K562 (cell line): ENCODE measurements around the gene BCL10. TPM values are rescaled to one million over a fixed set of nuclear protein-coding genes. Genes with fewer than 3 reads are reported as not detected.
A peak's percentile ranks its signal among the peaks of the same experiment; 100 is the strongest.

ENCODE experiments used
- ATAC-seq: fragments of 200-7000 bp; cut with Tn5 transposase; 3 replicates; pipeline ENCODE4 v1.9.1; 2020; ENCODE audit warnings: moderate library complexity
- BruUV-seq: library from RNA; stranded (reverse); fragments of 400-500 nt; replicated peaks from 2 replicates; lab custom pipeline; 2021; lab: Mats Ljungman, UMichigan
- CTCF ChIA-PET: fragments of 300-600 bp; formaldehyde crosslinking; extraction: SDS; loops from one replicate; lab custom pipeline; 2021; ENCODE audit warnings: low intra/inter-chr PET ratio; lab: Yijun Ruan, JAX
- POLR2A ChIA-PET: fragments of 300-600, 350-650 bp; sonication (Branson Sonifier 250); formaldehyde crosslinking; extraction: SDS; loops from one replicate; lab custom pipeline; 2021; ENCODE audit warnings: antibody characterized with exemption, inconsistent platforms; lab: Yijun Ruan, JAX
- DNase-seq, 4 experiments: peaks; one replicate each; pipeline versions ENCODE4 v3.0.0 to v3.0.0-alpha.2; 2011 to 2018; ENCODE audit warnings: low spot score in 3 of 4, mixed read lengths in 3 of 4; ENCODE audit errors: extremely low read depth in 1 of 4
- FAIRE-seq: peaks from 2 replicates; lab custom pipeline; 2011; peaks lifted over from hg19 to GRCh38; lab: Jason Lieb, UNC
- H2AFZ ChIP-seq: 2 replicates; pipeline ENCODE4 v1.6.0; 2011; ENCODE audit warnings: low read depth, low read length, control low read depth, inconsistent platforms
- H3K27ac ChIP-seq: fragments of 200-600 bp; 3 replicates; pipeline ENCODE4 v1.8.0; 2011; ENCODE audit warnings: low read depth, mild to moderate bottlenecking, control low read depth, inconsistent platforms, low read length, moderate library complexity, mixed read lengths; ENCODE audit errors: extremely low read depth
- H3K27me3 ChIP-seq, 2 experiments: fragments of 300-600 bp in 1 of 2; 2 replicates in 1 of 2; 3 replicates in 1 of 2; pipeline versions ENCODE4 v1.6.0 to v1.8.0; 2011; ENCODE audit warnings: inconsistent platforms in 2 of 2, low read length in 2 of 2, mild to moderate bottlenecking in 1 of 2, mixed read lengths in 1 of 2, moderate library complexity in 1 of 2; ENCODE audit not compliant: control insufficient read depth in 2 of 2, insufficient read depth in 2 of 2
- H3K36me3 ChIP-seq: fragments of 300-600 bp; 3 replicates; pipeline ENCODE4 v1.8.0; 2011; ENCODE audit warnings: mild to moderate bottlenecking, low read length, inconsistent platforms; ENCODE audit not compliant: control insufficient read depth, insufficient read depth
- H3K4me1 ChIP-seq, 2 experiments: fragments of 200-600 bp in 1 of 2; replicated peaks in 1 of 2; 2 replicates in 1 of 2; 3 replicates in 1 of 2; pipeline versions ENCODE4 v1.5.1 to v1.8.0; 2011; ENCODE audit warnings: inconsistent platforms in 2 of 2, low read length in 2 of 2, mild to moderate bottlenecking in 1 of 2, mixed read lengths in 1 of 2, moderate library complexity in 1 of 2; ENCODE audit not compliant: control insufficient read depth in 2 of 2, insufficient read depth in 2 of 2
- H3K4me2 ChIP-seq: 2 replicates; pipeline ENCODE4 v1.6.1; 2011; ENCODE audit warnings: low read length, control low read depth, inconsistent platforms, mixed read lengths; ENCODE audit not compliant: insufficient read depth
- H3K4me3 ChIP-seq: fragments of 200-600 bp; sonication (generic), shearing (Covaris generic); 2 replicates; pipeline ENCODE4 v1.5.1; 2016; ENCODE audit warnings: control low read depth, inconsistent platforms
- H3K79me2 ChIP-seq: fragments of 200-600 bp; 3 replicates; pipeline ENCODE4 v1.8.0; 2011; ENCODE audit warnings: low read length, inconsistent platforms; ENCODE audit not compliant: control insufficient read depth, insufficient read depth
- H3K9ac ChIP-seq, 2 experiments: 2 replicates each; pipeline versions ENCODE4 v1.6.0 to v1.6.1; 2011; ENCODE audit warnings: low read depth in 2 of 2, low read length in 2 of 2, control low read depth in 1 of 2, inconsistent platforms in 1 of 2, mild to moderate bottlenecking in 1 of 2, mixed read lengths in 1 of 2; ENCODE audit not compliant: insufficient read depth in 1 of 2
- H3K9me1 ChIP-seq: one replicate; pipeline ENCODE4 v1.6.0; 2011; ENCODE audit warnings: inconsistent platforms, mild to moderate bottlenecking, low read length, moderate library complexity; ENCODE audit not compliant: control insufficient read depth, insufficient read depth
- H3K9me3 ChIP-seq: replicated peaks from 2 replicates; pipeline ENCODE4 v1.5.1; 2011; ENCODE audit warnings: low read depth, low read length, inconsistent platforms; ENCODE audit not compliant: control insufficient read depth, insufficient read depth
- H4K20me1 ChIP-seq: replicated peaks from 2 replicates; pipeline ENCODE4 v1.6.1; 2011; ENCODE audit warnings: low read length, inconsistent platforms, mixed read lengths; ENCODE audit not compliant: control insufficient read depth, insufficient read depth
- EWSR1 ChIP-seq: fragments of 450-650 bp; IDR thresholded peaks from 2 replicates; pipeline ENCODE4 v1.6.1; 2018; ENCODE audit warnings: borderline replicate concordance, mild to moderate bottlenecking, low read depth, moderate library complexity; ENCODE audit not compliant: partially characterized antibody
- HLTF ChIP-seq: fragments of 450-650 bp; IDR thresholded peaks from 2 replicates; pipeline ENCODE4 v1.6.1; 2016
- PHF8 ChIP-seq: fragments of 200-600 bp; sonication (generic); IDR thresholded peaks from 2 replicates; pipeline ENCODE4 v1.6.1; 2012; ENCODE audit warnings: mixed run types, mild to moderate bottlenecking, inconsistent platforms, low read length, moderate library complexity, borderline replicate concordance
- PRPF4 ChIP-seq: fragments of 200-400 bp; formaldehyde crosslinking; IDR thresholded peaks from one replicate; pipeline ENCODE4 v1.6.1; 2017; ENCODE audit warnings: low read length, low read depth, mild to moderate bottlenecking; ENCODE audit not compliant: insufficient read depth, poor library complexity, severe bottlenecking
- SMC3 ChIP-seq: conservative IDR thresholded peaks from 2 replicates; pipeline ENCODE4 v1.6.1; 2011; ENCODE audit warnings: low read depth, low read length, improper control_type of control experiment; ENCODE audit not compliant: insufficient read depth
- SP2 ChIP-seq: IDR thresholded peaks from 2 replicates; pipeline ENCODE4 v1.6.1; 2011; ENCODE audit warnings: mild to moderate bottlenecking, low read depth, low read length, moderate library complexity; ENCODE audit not compliant: poor library complexity, severe bottlenecking; ENCODE audit errors: extremely low read depth
- ZEB2 ChIP-seq: fragments of 450-650 bp; IDR thresholded peaks from 2 replicates; pipeline ENCODE4 v1.6.1; 2016
- ZNF639 ChIP-seq, 2 experiments: fragments of 200-800 bp in 1 of 2; sonication (Bioruptor generic) in 1 of 2; sonication (generic) in 1 of 2; formaldehyde crosslinking in 1 of 2; IDR thresholded peaks in 1 of 2; conservative IDR thresholded peaks in 1 of 2; 2 replicates each; pipeline versions ENCODE4 v1.5.0 to v1.6.1; 2016 to 2020; ENCODE audit warnings: missing compliant biosample characterization in 1 of 2, missing genetic modification characterization in 1 of 2, missing genetic modification reagents in 1 of 2
- WGBS: fragments of 100-300 bp; shearing (Covaris generic); methylation state at CpG from one replicate; pipeline ENCODE4 v1.1.6; 2016; ENCODE audit warnings: low coverage, mixed read lengths; ENCODE audit not compliant: insufficient coverage; ENCODE audit errors: missing lambda C conversion rate; 5-methylcytosine and 5-hydroxymethylcytosine counted together
- in situ Hi-C: fragments of 300-500 bp; cut with MboI; formaldehyde crosslinking; loops from 4 replicates; pipeline ENCODE4 v1.15.0; 2018; ENCODE audit warnings: inconsistent platforms, mixed read lengths
- intact Hi-C: fragments of 100-400 bp; cut with micrococcal nuclease; formaldehyde crosslinking; loops from 2 replicates; pipeline ENCODE4 v1.14.2; 2022
- polyA plus RNA-seq, 8 experiments: library from polyadenylated mRNA; depleted of rRNA in 4 of 8; stranded (reverse) in 5 of 8; unstranded in 3 of 8; fragments of >200 nt; fragmentation: Nextera tagmentation in 2 of 8; fragmentation: Illumina TruSeq in 1 of 8; extraction: Ambion mirVana in 2 of 8; extraction: Trizol in 1 of 8; gene quantifications; 2 replicates each; pipeline versions ENCODE4 v1.2.1 to v1.2.3, GENCODE V29; 2011 to 2014; ENCODE audit warnings: inconsistent platforms in 1 of 8, missing spikeins in 1 of 8
- total RNA-seq, 7 experiments: library from RNA; depleted of rRNA in 6 of 7; stranded (reverse); fragments of >200 nt in 6 of 7; fragmentation: Illumina TruSeq in 2 of 7; extraction: Trizol in 2 of 7; gene quantifications; 2 replicates each; pipeline versions ENCODE4 v1.2.1 to v1.2.3, GENCODE V29; 2011 to 2021; ENCODE audit warnings: low replicate concordance in 1 of 7
- TF ChIP-seq, protein P1 (sequence below): IDR thresholded peaks from 2 replicates; pipeline ENCODE4 v1.6.1; 2016; ENCODE audit warnings: missing genetic modification characterization, missing compliant biosample characterization
- TF ChIP-seq, protein P2 (sequence below), 2 experiments: IDR thresholded peaks; 2 replicates each; pipeline ENCODE4 v1.6.1; 2011; ENCODE audit warnings: borderline replicate concordance in 1 of 2, control low read depth in 1 of 2, low read depth in 1 of 2, low read length in 1 of 2, mild to moderate bottlenecking in 1 of 2, mixed read lengths in 1 of 2, moderate library complexity in 1 of 2; ENCODE audit not compliant: insufficient read depth in 1 of 2, insufficient read length in 1 of 2, poor library complexity in 1 of 2, severe bottlenecking in 1 of 2; ENCODE audit errors: extremely low read depth in 1 of 2
- TF ChIP-seq, protein P3 (sequence below): conservative IDR thresholded peaks from 2 replicates; pipeline ENCODE4 v1.6.1; 2011; ENCODE audit warnings: low read depth, mild to moderate bottlenecking, low read length; ENCODE audit not compliant: control insufficient read depth

The BCL10 gene
- total and polyA plus RNA-seq, 9 of the 15 experiments (the other 6 are each of a cell fraction or from before 2014, with no cell fraction given): 8.0 to 19.4 (median 12.3) TPM

DNA sequence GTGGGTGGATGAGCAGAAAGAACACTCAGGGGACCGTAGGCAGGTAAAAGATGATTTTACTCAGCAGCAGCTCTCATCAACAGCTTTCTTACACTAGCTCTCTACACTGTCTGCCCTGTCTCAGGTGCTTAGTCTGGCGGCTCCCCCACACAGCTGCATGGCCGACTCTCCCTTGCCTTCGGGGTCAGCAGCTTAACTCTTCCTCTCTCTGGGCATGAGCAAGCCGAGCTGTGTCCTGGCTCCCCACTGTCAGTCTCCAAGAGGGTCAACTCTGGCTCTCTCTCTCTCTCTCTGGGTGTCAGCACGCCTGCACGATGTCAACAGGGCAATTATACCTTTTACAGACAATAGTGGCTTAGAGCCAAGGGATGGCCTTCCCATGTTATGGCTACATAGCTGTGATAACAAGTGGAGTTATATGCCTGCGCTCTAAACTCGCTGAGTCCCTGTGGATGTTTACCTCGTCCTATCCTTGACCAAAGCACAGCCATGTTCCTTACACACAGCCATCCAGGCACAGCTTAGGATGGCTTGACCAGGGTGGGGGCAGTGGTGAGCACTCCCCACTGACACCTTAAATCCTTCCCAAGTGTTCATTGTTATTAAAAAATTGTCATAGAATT, 3.1 kb upstream of the BCL10 start:
- H3K4me2 ChIP-seq: peak overlapping the region; percentile 71
- ChIA-PET POLR2A (no interaction called here), CTCF (no interaction called here)
- intact Hi-C loops (no loop called here), in situ Hi-C loops (no loop called here)
- DNase-seq: no peak
- H3K9ac ChIP-seq: peak overlapping the region; percentile 16 to 48; a peak in 3 of 4 replicates
- ATAC-seq: no peak
- H3K27me3 ChIP-seq: peaks cover 0 to 3% of the 10 kb centered on the region in 2 experiments; a peak in 2 of 5 replicates
- H3K79me2 ChIP-seq: peaks cover 17% of the 10 kb centered on the region
- FAIRE-seq: no peak
- peak overlapping the region; percentile 76 for H2AFZ ChIP-seq
- H3K36me3 ChIP-seq: peaks cover 7% of the 10 kb centered on the region; the same call in 2 of the 3 replicates
- no peaks in the 10 kb centered on the region for H4K20me1 ChIP-seq
- peak overlapping the region; percentile 76 for H3K27ac ChIP-seq
- H3K9me3 ChIP-seq: no peaks in the 10 kb centered on the region
- H3K4me1 ChIP-seq: peaks cover 16 to 22% of the 10 kb centered on the region in 2 experiments; a peak in 4 of 5 replicates
- BruUV-seq: no TSS peak
- WGBS: 22% methylated on average over 10 of the region's 10 CpGs
- H3K9me1 ChIP-seq: no peaks in the 10 kb centered on the region
- 0 out of 2 replicates have a peak overlapping the region, but pooled peaks have one; percentile 2 for H3K4me3 ChIP-seq
- no peak for TF ChIP-seq SP2
- TF ChIP-seq, protein P1, sequence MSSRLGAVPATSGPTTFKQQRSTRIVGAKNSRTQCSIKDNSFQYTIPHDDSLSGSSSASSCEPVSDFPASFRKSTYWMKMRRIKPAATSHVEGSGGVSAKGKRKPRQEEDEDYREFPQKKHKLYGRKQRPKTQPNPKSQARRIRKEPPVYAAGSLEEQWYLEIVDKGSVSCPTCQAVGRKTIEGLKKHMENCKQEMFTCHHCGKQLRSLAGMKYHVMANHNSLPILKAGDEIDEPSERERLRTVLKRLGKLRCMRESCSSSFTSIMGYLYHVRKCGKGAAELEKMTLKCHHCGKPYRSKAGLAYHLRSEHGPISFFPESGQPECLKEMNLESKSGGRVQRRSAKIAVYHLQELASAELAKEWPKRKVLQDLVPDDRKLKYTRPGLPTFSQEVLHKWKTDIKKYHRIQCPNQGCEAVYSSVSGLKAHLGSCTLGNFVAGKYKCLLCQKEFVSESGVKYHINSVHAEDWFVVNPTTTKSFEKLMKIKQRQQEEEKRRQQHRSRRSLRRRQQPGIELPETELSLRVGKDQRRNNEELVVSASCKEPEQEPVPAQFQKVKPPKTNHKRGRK (tag): no peak
- no peak for TF ChIP-seq HLTF
- no peak for TF ChIP-seq SMC3
- TF ChIP-seq ZNF639 (CRISPR knock-in tag; conservative IDR thresholded peaks at IDR 0.05 in 1 of 2, IDR thresholded peaks at IDR 0.05 in 1 of 2): peak in 1 of 2 experiments; percentile 82; a peak in 2 of 4 replicates
- no peak for TF ChIP-seq PRPF4
- TF ChIP-seq ZEB2: no peak
- TF ChIP-seq, protein P2, sequence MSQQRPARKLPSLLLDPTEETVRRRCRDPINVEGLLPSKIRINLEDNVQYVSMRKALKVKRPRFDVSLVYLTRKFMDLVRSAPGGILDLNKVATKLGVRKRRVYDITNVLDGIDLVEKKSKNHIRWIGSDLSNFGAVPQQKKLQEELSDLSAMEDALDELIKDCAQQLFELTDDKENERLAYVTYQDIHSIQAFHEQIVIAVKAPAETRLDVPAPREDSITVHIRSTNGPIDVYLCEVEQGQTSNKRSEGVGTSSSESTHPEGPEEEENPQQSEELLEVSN (IDR thresholded peaks at IDR 0.05; ENCODE audit: borderline replicate concordance in 1 of 2, extremely low read depth in 1 of 2, insufficient read depth in 1 of 2, insufficient read length in 1 of 2, low read depth in 1 of 2, low read length in 1 of 2, poor library complexity in 1 of 2, severe bottlenecking in 1 of 2): no peak
- TF ChIP-seq EWSR1: no peak
- no peak for TF ChIP-seq PHF8
- TF ChIP-seq, protein P3, sequence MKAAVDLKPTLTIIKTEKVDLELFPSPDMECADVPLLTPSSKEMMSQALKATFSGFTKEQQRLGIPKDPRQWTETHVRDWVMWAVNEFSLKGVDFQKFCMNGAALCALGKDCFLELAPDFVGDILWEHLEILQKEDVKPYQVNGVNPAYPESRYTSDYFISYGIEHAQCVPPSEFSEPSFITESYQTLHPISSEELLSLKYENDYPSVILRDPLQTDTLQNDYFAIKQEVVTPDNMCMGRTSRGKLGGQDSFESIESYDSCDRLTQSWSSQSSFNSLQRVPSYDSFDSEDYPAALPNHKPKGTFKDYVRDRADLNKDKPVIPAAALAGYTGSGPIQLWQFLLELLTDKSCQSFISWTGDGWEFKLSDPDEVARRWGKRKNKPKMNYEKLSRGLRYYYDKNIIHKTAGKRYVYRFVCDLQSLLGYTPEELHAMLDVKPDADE: no peak
